ENCODE data around the gene TMC6.
A peak's percentile ranks its signal among the peaks of the same experiment; 100 is the strongest.
"Not testable (repeated sequence)": the region's sequence is repeated elsewhere in the genome, so short reads cannot be mapped to it uniquely, and the experiment has no call there.

Gene TMC6

GRCh38 chr17:78122931-78123249 lies 5.7 kb downstream of the TMC6 start:
- DNase-seq, result no peak

GRCh38 chr17:78122216-78122930 lies 6.2 kb downstream of the TMC6 start:
- DNase-seq, result no peak

GRCh38 chr17:78121801-78122215 lies 6.7 kb downstream of the TMC6 start:
- DNase-seq, result no peak

GRCh38 chr17:78120971-78121800 lies 7.4 kb downstream of the TMC6 start:
- DNase-seq, result no peak

GRCh38 chr17:78120537-78120936 lies 8.0 kb downstream of the TMC6 start:
- DNase-seq, result no peak

GRCh38 chr17:78118801-78119241 lies 9.7 kb downstream of the TMC6 start:
- no peak for DNase-seq

- DNase-seq, result no peak
These were observed 11.3 kb downstream of the TMC6 start for GRCh38 chr17:78117027-78117981.

- no peak for DNase-seq
These were observed 12.1 kb downstream of the TMC6 start for GRCh38 chr17:78116411-78116810.

GRCh38 chr17:78115803-78116202 lies 12.8 kb downstream of the TMC6 start:
- DNase-seq, result not testable (repeated sequence)

- no peak for DNase-seq
These were observed 13.5 kb downstream of the TMC6 start for GRCh38 chr17:78114831-78115723.

GRCh38 chr17:78113804-78114785 lies 14.5 kb downstream of the TMC6 start:
- no peak for DNase-seq

- DNase-seq, result peak; percentile 63
These were observed 15.8 kb downstream of the TMC6 start for GRCh38 chr17:78112518-78113471.

- no peak for DNase-seq
These were observed 16.6 kb downstream of the TMC6 start for GRCh38 chr17:78111727-78112517.

- DNase-seq, result no peak
These were observed 17.4 kb downstream of the TMC6 start for GRCh38 chr17:78111016-78111726.

- no peak for DNase-seq
These were observed 18.1 kb downstream of the TMC6 start for GRCh38 chr17:78110363-78111015.

- no peak for DNase-seq
These were observed 19.1 kb downstream of the TMC6 start for GRCh38 chr17:78109489-78109761.

- no peak for DNase-seq
These were observed 19.6 kb downstream of the TMC6 start for GRCh38 chr17:78108726-78109488.

All from activated CD4-positive, alpha-beta T cell treated with anti-CD3 and anti-CD28 coated beads for 1 hour (primary cell).